MCF 10A (cell line): ENCODE results near the gene CLEC11A. TPM values are rescaled to one million over a fixed set of nuclear protein-coding genes. Genes with fewer than 3 reads are reported as not detected.

Source experiments
- BruUV-seq: library from RNA; stranded (reverse); fragments of 400-500 nt; replicated peaks from 2 replicates; lab custom pipeline; 2021; lab: Mats Ljungman, UMichigan
- CTCF ChIA-PET: fragments of 300-600 bp; sonication (Branson Sonifier 250); formaldehyde crosslinking; extraction: SDS; loops from one replicate; lab custom pipeline; 2021; ENCODE audit warnings: antibody characterized with exemption, inconsistent platforms; lab: Yijun Ruan, JAX
- POLR2A ChIA-PET: fragments of 300-600, 350-650 bp; sonication (Branson Sonifier 250); formaldehyde crosslinking; extraction: SDS; loops from one replicate; lab custom pipeline; 2020; ENCODE audit warnings: antibody characterized with exemption, inconsistent platforms; lab: Yijun Ruan, JAX
- DNase-seq: peaks from one replicate; pipeline ENCODE4 v3.0.0-alpha.2; 2018; ENCODE audit not compliant: unreplicated experiment
- H3K27ac Mint-ChIP-seq: one replicate; pipeline ENCODE4 v1.8.0; 2022; ENCODE audit warnings: mild to moderate bottlenecking, low read depth, mixed read lengths; ENCODE audit not compliant: unreplicated experiment
- H3K27me3 Mint-ChIP-seq: one replicate; pipeline ENCODE4 v1.8.0; 2022; ENCODE audit warnings: mixed read lengths; ENCODE audit not compliant: insufficient read depth, unreplicated experiment
- H3K36me3 Mint-ChIP-seq: one replicate; pipeline ENCODE4 v1.8.0; 2022; ENCODE audit warnings: mild to moderate bottlenecking, moderate library complexity, mixed read lengths; ENCODE audit not compliant: insufficient read depth, unreplicated experiment
- H3K4me1 Mint-ChIP-seq: one replicate; pipeline ENCODE4 v1.8.0; 2022; ENCODE audit warnings: mixed read lengths; ENCODE audit not compliant: insufficient read depth, unreplicated experiment
- H3K4me3 Mint-ChIP-seq: one replicate; pipeline ENCODE4 v1.8.0; 2022; ENCODE audit warnings: mild to moderate bottlenecking, moderate library complexity, mixed read lengths; ENCODE audit not compliant: unreplicated experiment
- H3K9me3 Mint-ChIP-seq: one replicate; pipeline ENCODE4 v1.8.0; 2022; ENCODE audit warnings: mixed read lengths; ENCODE audit not compliant: unreplicated experiment
- CTCF ChIP-seq: fragments of 200-600 bp; IDR thresholded peaks from one replicate; pipeline ENCODE4 v1.8.0; 2022; ENCODE audit warnings: antibody characterized with exemption, mild to moderate bottlenecking; ENCODE audit not compliant: unreplicated experiment
- intact Hi-C: fragments of 100-400 bp; cut with micrococcal nuclease; formaldehyde crosslinking; loops from 2 replicates; pipeline ENCODE4 v1.14.1; 2022
- total RNA-seq: library from RNA; stranded (reverse); gene quantifications from 2 replicates; pipeline ENCODE4 v1.2.3, GENCODE V29; 2022

CLEC11A gene
- total RNA-seq, 1 experiment from 2014 or later: 2.4 TPM

DNA sequence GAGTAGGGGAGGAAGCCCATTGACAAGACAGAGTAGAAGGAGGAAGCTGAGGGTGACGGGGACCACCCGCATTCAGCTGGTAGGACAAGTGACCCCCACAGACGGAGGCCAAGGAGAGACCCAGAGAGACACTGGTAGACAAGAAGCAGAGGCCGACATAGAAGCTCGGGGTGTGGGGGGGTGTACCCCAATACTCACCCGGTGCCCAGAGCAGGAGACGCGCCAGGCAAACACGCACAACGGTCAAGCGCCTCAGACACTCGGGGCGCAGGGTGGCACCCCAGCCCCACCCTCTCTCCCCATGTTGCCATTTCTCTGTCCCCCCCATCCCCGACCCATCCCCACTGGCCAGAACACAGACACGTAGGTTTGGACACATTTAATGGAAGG is 27.1 kb upstream of the CLEC11A start:
- no peak for DNase-seq
- BruUV-seq: no TSS peak
- intact Hi-C loops: no loop called here
- ChIA-PET POLR2A (no interaction called here), CTCF (no interaction called here)
- H3K9me3 Mint-ChIP-seq: peaks cover 8% of the 10 kb centered on the region
- no peaks in the 10 kb centered on the region for H3K36me3 Mint-ChIP-seq
- no peak overlapping the region for H3K27ac Mint-ChIP-seq
- H3K27me3 Mint-ChIP-seq: peaks cover 48% of the 10 kb centered on the region
- no peak for TF ChIP-seq CTCF
- peaks cover 5% of the 10 kb centered on the region for H3K4me1 Mint-ChIP-seq
- no peak overlapping the region for H3K4me3 Mint-ChIP-seq

DNA sequence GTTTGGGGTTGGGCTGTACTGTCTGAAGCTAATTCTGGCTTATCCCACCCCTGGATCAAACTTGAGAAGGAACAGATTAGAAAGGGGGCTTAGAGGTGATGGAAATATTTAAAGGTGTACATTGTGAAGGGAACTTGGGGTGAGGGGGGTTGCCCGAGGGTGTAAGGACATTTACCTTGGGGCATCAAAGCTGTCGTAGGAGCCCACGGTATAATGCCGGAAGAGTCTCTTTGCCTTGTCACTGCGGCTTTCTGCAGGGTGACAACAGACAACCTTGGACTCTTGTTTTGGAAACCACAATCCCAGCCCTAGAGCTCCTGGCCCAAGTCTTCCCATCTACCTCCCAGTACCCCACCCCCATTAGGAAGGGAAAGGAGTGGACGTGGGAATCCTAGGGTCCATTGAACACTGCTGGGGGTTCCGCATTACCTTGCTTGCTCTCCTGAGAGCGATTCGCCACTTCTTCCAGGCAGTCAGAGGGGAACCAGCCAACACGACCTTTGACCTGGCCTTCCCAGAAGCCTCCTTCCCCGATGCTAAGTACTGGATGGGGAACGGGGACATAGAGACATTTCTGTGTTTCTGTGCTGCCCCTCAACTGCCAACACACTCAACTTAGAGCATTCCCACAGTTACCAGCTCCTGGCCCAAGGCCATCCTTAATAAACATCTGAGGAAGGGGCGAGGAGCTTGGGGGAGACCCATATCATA is 25.6 kb upstream of the CLEC11A start:
- no peaks in the 10 kb centered on the region for H3K36me3 Mint-ChIP-seq
- H3K9me3 Mint-ChIP-seq: peaks cover 8% of the 10 kb centered on the region
- peaks cover 1% of the 10 kb centered on the region for H3K4me1 Mint-ChIP-seq
- no peak for TF ChIP-seq CTCF
- CTCF ChIA-PET: interaction anchor here (0.6 kb wide), 2 partner anchors 22 to 224 kb away, joined by 4 read pairs; no protein-coding TSS in a partner anchor
- H3K27me3 Mint-ChIP-seq: peaks cover 41% of the 10 kb centered on the region
- POLR2A ChIA-PET: no interaction called here
- no TSS peak for BruUV-seq
- H3K4me3 Mint-ChIP-seq: no peak overlapping the region
- no peak for DNase-seq
- intact Hi-C loops: no loop called here
- no peak overlapping the region for H3K27ac Mint-ChIP-seq

GRCh38 chr19:50701367-50701985 is 21.7 kb upstream of the CLEC11A start:
- no peak overlapping the region for H3K27ac Mint-ChIP-seq
- intact Hi-C loops: no loop called here
- ChIA-PET CTCF (interaction anchor here (0.6 to 0.7 kb wide), 3 partner anchors 32 to 1291 kb away, joined by 3 to 4 read pairs (median 4); no protein-coding TSS in a partner anchor), POLR2A (no interaction called here)
- H3K4me1 Mint-ChIP-seq: peaks cover 5% of the 10 kb centered on the region
- no peak overlapping the region for H3K4me3 Mint-ChIP-seq
- H3K9me3 Mint-ChIP-seq: peaks cover 8% of the 10 kb centered on the region
- no TSS peak for BruUV-seq
- no peaks in the 10 kb centered on the region for H3K36me3 Mint-ChIP-seq
- no peak for DNase-seq
- peaks cover 48% of the 10 kb centered on the region for H3K27me3 Mint-ChIP-seq
- TF ChIP-seq CTCF: no peak

DNA sequence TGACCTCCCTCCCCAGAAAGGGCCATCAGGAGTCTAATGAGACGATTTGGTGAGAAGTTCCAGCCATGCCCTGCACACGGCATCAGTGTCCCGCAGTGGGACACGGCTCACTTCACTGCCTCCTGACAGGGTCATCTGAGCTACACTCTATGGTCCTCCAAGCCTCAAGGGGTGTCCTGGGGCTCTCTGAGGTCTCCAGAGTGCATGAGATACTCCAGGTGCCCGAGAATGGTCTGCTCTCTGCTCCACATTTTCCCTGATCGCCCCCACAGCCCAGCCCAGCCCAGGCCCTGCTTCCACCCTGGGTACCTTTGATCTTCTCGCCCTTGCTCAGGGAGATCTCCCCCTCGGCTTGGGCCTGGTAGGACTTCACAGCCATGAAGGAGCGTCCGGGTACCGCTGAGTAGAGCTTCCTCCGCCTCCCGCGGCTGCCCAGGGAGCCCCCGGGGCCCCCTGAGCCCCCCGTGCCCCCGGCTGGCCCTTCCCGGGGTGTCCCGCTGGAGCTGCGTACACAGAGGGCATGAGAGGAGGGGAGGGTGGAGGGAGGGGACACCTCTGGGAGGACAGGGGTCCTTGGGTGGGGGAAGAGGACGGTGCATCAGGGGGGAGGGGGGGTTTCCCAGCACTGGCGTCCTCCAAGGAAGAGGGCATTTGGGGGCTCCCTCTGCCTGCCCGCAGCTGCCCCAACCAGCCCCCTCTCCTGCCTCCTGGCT is 20.9 kb upstream of the CLEC11A start:
- POLR2A ChIA-PET: no interaction called here
- intact Hi-C loops: no loop called here

More for the DNA sequence above, 20.9 kb upstream of the CLEC11A start:
- Mint-ChIP-seq H3K36me3 (no peaks in the 10 kb centered on the region), H3K9me3 (peaks cover 8% of the 10 kb centered on the region), H3K4me1 (peaks cover 5% of the 10 kb centered on the region), H3K4me3 (no peak overlapping the region), H3K27ac (no peak overlapping the region), H3K27me3 (peaks cover 48% of the 10 kb centered on the region)
- no peak for TF ChIP-seq CTCF
- no peak for DNase-seq
- no TSS peak for BruUV-seq
- CTCF ChIA-PET: no interaction called here
